ENCODE measurements around the gene ZNF574.

ZNF574 gene

DNA sequence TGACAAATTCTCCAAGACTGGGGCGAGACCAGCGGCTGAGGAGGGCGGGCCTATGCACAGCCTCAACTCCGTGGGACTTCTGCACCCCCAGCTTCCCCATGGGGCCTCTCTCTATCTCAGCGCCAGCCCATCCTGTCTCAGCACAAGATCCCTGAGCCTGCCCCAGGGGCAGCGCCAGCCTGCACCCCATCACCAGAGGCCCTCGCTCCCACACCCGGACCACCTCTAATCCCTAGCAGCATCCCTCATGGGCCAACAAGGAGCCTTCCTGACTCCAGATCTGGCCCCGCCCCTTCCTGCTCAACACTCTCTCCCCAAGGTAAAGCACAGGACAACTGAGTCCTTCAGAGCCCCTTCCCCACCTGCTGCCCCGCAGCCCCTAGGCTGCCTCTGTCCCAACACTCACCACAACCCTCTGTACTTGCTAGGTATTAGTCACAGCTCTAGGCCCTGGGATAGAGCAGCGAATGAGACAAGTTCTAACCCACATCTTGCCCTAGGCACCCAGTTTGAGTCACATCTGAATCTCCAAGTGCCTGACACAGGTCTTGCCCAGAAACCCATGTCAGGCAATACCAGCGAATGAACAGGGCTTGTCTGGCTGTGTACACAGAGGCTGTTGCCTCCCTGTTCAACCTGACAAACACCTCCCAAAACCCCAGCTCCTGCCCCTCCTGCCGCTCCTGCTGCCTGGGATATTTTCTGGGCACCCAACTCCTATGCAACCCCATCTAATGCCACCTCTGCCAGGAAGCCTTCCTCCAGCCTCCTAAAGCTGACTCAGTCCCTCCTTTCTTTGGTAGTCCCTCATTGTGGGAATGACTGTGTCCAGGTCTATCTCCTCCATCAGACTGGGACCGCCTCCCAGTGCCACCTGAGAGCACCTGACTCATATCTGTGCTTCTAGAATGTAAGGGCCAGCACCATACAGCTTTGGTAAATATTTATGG, 24.5 kb upstream of the ZNF574 start:
- no peaks in the 10 kb centered on the region for H3K27me3 Mint-ChIP-seq
- DNase-seq = no peak
- H3K36me3 Mint-ChIP-seq (ENCODE audit: low read depth) = no peaks in the 10 kb centered on the region
- H3K9me3 Mint-ChIP-seq = no peaks in the 10 kb centered on the region
- H3K4me1 Mint-ChIP-seq (ENCODE audit: low read depth) = peaks cover 25% of the 10 kb centered on the region
- H3K27ac Mint-ChIP-seq = peak overlapping the region; percentile 92
- H3K4me3 Mint-ChIP-seq = no peak overlapping the region

DNA sequence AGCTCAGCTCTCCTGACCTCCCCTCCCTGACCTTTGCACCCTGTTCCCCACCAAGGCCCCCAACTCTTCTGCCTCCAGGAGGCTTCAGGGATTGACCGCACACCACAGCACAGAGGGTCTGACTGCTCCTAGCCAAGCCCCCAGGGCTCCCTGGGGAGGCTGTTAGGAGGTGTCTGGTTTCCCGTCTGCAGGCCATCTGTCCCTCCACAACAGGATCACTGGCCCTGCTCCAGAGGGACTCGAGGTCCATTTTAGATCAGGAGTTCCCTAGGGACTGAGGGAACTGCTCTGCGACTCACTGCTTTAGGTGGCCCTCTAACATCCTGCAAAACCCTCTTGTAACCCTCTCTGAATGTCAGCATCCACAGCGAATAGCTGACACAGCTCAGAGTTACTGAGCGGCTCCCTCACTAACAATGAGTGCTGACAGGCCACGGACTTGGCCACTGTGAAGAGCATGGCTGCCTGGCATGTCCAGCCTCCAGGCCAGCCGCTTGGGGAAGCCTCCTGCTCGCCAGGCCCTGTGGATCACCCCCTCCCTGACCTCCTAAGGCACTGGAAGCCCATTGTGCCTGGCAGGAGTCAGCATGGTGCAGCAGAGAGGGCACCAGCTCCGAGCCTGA, 23.6 kb upstream of the ZNF574 start:
- Mint-ChIP-seq H3K4me3 (no peak overlapping the region), H3K36me3 (ENCODE audit: low read depth) (no peaks in the 10 kb centered on the region), H3K27me3 (no peaks in the 10 kb centered on the region), H3K9me3 (no peaks in the 10 kb centered on the region), H3K4me1 (ENCODE audit: low read depth) (peaks cover 25% of the 10 kb centered on the region), H3K27ac (peak overlapping the region; percentile 92)
- no peak for DNase-seq

DNA sequence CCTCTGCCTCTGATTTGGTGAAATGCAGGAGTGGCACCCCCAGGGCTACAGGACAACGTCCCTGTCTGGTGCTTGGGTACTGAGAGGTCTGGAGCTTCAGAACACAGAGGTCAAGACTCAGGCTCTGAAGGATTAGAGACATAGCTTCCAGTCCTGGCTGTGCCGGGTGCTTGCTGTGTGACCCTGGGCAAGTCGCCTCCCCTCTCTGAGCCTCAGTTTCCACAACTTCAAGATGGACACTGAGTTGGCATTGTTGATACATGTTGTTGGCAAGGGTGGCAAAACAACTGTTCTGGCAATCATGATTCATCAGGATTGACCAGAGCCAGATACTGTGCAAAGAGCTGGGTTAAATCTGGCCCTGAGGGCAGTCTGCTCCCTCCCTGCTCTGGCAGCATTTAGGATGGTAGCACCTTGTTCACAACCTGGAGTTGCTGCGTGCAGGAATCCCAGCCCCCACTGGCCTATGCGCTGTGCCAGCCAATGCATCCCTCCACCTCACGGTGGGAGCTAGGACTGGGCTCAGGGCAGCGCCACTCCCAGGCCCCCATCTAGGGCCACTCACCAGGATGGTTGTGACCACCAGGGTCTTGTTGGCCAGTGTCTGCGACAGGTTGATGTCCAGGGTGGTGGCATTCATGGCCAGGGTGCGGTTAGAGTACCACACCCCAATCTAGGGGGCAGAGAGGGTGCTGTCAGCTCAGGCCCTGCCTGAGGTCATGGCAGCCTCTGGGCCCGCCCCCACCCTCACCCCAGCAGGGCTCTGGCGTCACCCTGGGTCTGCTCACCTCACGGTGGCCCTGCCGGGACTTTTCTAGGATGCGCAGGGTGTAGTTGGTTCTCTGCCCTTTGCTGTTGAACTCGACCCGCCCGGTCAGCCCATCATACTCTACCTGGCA, 22.7 kb upstream of the ZNF574 start:
- peaks cover 25% of the 10 kb centered on the region for H3K4me1 Mint-ChIP-seq (ENCODE audit: low read depth)
- no peak overlapping the region for H3K4me3 Mint-ChIP-seq
- no peaks in the 10 kb centered on the region for H3K27me3 Mint-ChIP-seq
- no peak for DNase-seq
- no peak overlapping the region for H3K27ac Mint-ChIP-seq
- H3K36me3 Mint-ChIP-seq (ENCODE audit: low read depth) = no peaks in the 10 kb centered on the region
- H3K9me3 Mint-ChIP-seq = no peaks in the 10 kb centered on the region

DNA sequence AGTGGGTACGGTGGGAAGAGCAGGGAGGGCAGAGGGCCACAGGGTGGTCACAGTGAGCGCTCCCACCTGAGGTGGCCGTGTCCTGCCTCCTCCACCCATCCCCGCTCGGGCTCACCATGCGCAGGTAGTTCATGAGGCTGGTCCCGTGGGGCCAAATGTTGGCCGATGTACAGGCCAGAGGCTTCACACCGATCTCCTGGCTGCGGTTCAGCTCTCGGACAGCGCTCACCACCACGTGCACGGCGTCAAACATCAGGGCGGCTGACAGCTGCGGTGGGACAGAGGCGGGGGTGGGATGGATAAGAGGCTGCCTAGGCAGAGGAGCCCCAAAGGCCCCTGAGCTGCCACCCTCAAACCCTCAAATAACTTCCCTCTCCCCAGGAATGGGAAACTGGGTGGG, 21.8 kb upstream of the ZNF574 start:
- Mint-ChIP-seq H3K36me3 (ENCODE audit: low read depth) (no peaks in the 10 kb centered on the region), H3K4me1 (ENCODE audit: low read depth) (peaks cover 20% of the 10 kb centered on the region), H3K9me3 (no peaks in the 10 kb centered on the region), H3K4me3 (no peak overlapping the region), H3K27ac (no peak overlapping the region), H3K27me3 (no peaks in the 10 kb centered on the region)
- DNase-seq = no peak

DNA sequence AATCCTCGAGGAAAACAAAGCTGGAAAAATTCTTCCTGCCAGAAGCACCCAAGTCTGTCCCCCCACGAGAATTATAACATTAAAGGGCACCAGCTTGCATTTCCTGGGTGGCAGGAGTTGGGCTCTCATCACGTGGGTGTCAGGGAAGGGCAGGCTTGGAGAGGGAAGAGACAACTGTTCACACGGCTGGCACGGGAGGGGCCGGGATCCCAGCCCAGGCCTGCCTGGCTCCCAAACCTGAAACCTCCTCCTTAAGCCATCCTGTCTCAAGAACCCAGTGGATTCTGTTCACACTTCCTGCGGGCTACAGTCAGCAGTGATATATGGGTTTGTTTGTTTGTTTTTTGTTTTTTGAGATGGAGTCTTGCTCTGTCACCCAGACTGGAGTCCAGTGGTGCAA, 18.1 kb upstream of the ZNF574 start:
- Mint-ChIP-seq H3K27ac (no peak overlapping the region), H3K4me1 (ENCODE audit: low read depth) (no peaks in the 10 kb centered on the region), H3K27me3 (no peaks in the 10 kb centered on the region), H3K4me3 (no peak overlapping the region), H3K36me3 (ENCODE audit: low read depth) (no peaks in the 10 kb centered on the region), H3K9me3 (no peaks in the 10 kb centered on the region)
- no peak for DNase-seq

DNA sequence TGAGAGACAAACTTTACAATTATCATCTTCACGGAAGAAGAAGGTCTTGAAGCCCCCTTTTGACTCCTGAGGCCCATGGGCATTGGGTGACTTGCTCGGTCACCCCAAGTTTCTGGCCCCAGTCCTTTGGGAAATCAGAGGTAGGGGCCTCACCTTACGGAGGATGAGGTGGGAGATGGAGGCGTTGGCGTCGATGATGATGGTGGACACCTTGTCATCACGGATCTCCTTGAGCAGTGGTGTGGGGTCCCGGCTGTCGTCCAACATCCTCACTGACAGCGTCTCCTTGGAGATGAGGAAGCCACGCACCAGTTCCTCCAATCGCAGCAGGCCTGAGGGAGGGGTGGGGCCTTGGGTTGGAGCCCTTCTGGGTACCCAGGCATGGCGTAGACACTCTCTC, 16.8 kb upstream of the ZNF574 start:
- no peaks in the 10 kb centered on the region for H3K4me1 Mint-ChIP-seq (ENCODE audit: low read depth)
- no peaks in the 10 kb centered on the region for H3K9me3 Mint-ChIP-seq
- no peak for DNase-seq
- no peaks in the 10 kb centered on the region for H3K36me3 Mint-ChIP-seq (ENCODE audit: low read depth)
- H3K27ac Mint-ChIP-seq = no peak overlapping the region
- no peak overlapping the region for H3K4me3 Mint-ChIP-seq
- H3K27me3 Mint-ChIP-seq = peaks cover 1% of the 10 kb centered on the region

DNA sequence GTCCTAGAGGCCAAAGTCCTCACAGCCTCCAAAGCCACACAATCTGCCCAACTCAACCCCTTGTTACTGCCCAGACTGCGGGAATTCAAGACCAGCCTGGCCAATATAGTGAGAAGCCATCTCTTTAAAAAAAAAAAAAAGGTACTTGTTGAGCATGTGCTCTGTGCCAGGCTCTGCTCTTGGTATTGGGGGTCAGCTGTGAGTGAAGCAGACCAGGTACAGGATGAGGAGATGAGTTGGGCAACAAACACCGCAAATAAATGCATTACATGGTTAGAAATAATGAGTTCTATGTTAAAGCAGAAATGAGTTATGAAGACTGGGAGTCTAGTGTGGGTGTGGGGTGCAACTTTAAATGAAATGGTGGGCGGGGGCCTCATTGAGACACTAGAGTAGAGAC, 15.8 kb upstream of the ZNF574 start:
- Mint-ChIP-seq H3K27me3 (peaks cover 8% of the 10 kb centered on the region), H3K4me3 (no peak overlapping the region), H3K9me3 (no peaks in the 10 kb centered on the region), H3K4me1 (ENCODE audit: low read depth) (no peaks in the 10 kb centered on the region), H3K36me3 (ENCODE audit: low read depth) (no peaks in the 10 kb centered on the region), H3K27ac (no peak overlapping the region)
- no peak for DNase-seq

DNA sequence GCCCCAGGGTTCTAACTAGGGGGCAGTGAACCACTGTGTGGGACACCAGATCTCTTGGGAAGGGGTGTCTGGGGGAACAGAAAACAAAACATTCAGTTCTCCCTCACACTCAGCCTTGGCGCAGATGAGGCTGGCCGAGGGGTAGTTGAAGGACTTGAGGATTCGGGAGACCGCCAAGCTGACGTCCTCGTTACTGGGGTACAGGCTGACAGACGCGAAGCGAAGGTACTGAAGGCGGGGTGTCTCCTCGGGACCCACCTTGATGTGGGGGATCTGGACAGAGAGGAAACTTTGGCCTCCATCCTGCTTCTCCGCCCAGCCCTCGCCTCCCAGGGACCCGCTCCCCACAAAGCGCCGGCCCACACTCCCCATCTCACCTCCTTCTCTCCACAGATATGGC, 13.6 kb upstream of the ZNF574 start:
- no peak overlapping the region for H3K4me3 Mint-ChIP-seq
- no peaks in the 10 kb centered on the region for H3K4me1 Mint-ChIP-seq (ENCODE audit: low read depth)

DNA sequence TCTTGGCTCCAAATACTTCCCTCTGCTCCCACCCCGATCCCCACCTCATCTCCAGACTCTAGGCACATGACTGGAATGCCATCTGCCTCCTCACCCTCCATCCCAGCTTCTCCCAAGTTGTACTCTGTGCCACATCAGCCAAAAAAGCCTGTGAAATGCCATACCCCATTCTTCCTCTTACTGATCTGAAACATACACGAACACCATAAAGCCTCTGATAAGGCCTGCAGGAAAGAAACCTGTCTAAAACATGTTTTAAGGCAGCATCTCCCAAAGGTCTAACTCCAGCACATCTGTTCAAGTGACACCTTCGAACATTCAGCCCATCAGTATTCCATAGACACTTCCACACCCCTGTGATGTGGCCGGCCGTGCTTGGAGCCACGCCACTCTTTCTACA, 11.5 kb upstream of the ZNF574 start:
- H3K27ac Mint-ChIP-seq = no peak overlapping the region
- no peaks in the 10 kb centered on the region for H3K4me1 Mint-ChIP-seq (ENCODE audit: low read depth)

More for the DNA sequence above, 13.6 kb upstream of the ZNF574 start:
- Mint-ChIP-seq H3K9me3 (no peaks in the 10 kb centered on the region), H3K27me3 (peaks cover 10% of the 10 kb centered on the region), H3K36me3 (ENCODE audit: low read depth) (no peaks in the 10 kb centered on the region), H3K27ac (no peak overlapping the region)
- DNase-seq = no peak

DNA sequence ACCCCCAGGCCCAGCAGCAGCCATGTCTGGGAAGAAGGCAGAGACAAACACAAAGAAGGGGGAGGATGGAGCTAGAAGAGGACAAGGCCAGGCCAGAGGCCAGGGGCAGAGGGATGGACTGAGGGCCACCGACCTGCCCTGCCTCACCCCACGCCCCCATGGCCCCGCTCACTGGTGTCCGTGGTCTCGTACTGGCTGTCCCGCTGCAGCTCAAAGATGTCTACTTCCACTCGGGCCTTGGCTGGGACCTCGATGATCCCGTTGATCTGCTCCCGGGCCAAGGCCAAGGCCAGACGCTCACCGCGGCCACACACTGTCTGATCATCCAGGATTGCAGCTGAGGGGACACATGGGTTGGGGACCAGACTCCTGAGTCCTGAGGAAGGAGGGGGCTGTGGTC, 10.9 kb upstream of the ZNF574 start:
- Mint-ChIP-seq H3K4me1 (ENCODE audit: low read depth) (no peaks in the 10 kb centered on the region), H3K27me3 (peaks cover 10% of the 10 kb centered on the region), H3K9me3 (no peaks in the 10 kb centered on the region), H3K4me3 (no peak overlapping the region), H3K36me3 (ENCODE audit: low read depth) (no peaks in the 10 kb centered on the region), H3K27ac (no peak overlapping the region)
- DNase-seq = no peak

More for the DNA sequence above, 11.5 kb upstream of the ZNF574 start:
- no peak for DNase-seq
- Mint-ChIP-seq H3K27me3 (peaks cover 10% of the 10 kb centered on the region), H3K4me3 (no peak overlapping the region), H3K9me3 (no peaks in the 10 kb centered on the region), H3K36me3 (ENCODE audit: low read depth) (no peaks in the 10 kb centered on the region)

DNA sequence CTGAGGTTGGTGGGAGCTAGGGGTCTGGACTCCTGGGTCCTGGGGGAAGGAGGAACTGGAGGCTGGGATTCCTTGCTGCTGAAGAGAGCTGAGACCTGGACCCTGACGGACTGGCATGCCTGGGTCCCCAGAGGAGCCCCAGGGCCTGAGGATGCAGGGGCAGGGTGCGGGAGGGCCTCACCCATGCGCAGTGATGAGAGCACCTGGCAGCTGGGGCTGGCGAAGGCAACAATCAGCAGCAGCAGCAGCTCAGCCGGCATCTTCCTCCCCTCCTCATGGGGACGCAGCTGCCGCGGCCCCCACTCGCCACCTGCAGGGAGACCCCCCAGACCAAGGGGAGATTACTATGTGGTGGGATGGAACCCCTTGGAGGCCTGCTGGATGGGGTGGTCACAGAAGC, 10.5 kb upstream of the ZNF574 start:
- Mint-ChIP-seq H3K4me1 (ENCODE audit: low read depth) (no peaks in the 10 kb centered on the region), H3K9me3 (no peaks in the 10 kb centered on the region), H3K27ac (no peak overlapping the region), H3K27me3 (peaks cover 10% of the 10 kb centered on the region), H3K4me3 (no peak overlapping the region), H3K36me3 (ENCODE audit: low read depth) (no peaks in the 10 kb centered on the region)
- no peak for DNase-seq

DNA sequence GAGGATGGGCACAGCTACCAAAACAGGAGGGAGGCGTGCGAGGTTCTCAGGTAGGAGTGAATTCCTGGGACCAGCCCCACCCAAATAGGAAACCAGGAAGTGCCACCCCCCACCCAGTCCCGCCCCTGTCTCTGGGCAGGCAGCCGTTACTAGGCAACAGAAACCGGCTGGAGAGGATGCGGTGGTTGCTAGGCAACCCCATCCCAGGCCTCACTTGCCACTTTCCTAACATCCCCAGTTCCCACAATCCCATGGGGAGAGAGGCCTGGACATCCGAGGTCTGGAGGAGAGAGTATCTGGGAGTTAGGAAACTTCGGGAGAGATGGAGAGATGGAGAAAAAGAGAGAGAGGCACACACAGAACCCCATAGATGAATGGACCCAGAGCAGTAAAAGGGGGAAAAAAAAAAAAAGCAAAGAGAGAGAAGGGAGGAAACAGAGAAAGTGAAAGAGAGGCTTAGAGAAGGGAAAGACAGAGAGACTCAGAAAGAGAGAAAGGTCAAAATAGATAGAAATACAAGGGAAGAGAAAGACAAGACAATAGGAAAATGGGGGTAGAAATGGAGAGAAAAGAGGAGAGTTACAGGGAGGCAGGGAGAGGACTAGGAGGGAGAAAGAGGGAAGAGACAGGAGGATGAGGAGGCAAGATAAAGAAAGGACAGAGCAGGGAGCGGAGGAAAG, 9.8 kb upstream of the ZNF574 start:
- no peak overlapping the region for H3K27ac Mint-ChIP-seq
- H3K36me3 Mint-ChIP-seq (ENCODE audit: low read depth) = no peaks in the 10 kb centered on the region
- H3K9me3 Mint-ChIP-seq = no peaks in the 10 kb centered on the region
- no peak overlapping the region for H3K4me3 Mint-ChIP-seq
- no peak for DNase-seq
- H3K27me3 Mint-ChIP-seq = peaks cover 10% of the 10 kb centered on the region
- no peaks in the 10 kb centered on the region for H3K4me1 Mint-ChIP-seq (ENCODE audit: low read depth)

DNA sequence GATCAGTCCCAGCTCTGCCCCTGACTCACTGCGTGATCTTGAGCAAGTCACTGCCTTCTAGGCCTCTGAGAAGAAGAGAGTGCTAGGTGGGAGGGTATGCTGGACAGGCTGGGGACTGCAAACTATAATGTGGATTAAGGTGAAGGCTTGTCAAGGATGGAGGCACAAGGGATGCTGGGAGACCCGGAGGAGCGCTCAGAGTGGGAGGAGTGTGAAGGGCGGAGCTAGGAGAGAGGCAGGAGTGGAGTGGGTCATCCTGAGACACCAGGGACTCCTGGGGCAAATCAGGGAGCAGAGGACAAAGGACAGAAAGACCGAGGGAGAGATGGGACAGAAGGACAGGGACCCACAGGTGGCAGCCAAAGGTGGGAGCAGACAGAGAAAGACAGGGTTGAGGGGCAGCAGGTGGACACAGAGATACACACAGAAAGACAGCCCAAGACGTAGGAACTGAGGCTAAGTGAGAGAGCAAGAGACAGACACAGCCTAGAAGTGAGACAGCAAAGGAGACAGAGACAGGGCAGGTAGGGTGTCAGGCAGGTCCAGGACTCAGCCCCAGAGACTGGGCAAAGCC, 8.6 kb upstream of the ZNF574 start:
- Mint-ChIP-seq H3K4me3 (no peak overlapping the region), H3K27ac (no peak overlapping the region), H3K9me3 (no peaks in the 10 kb centered on the region), H3K36me3 (ENCODE audit: low read depth) (no peaks in the 10 kb centered on the region), H3K4me1 (ENCODE audit: low read depth) (no peaks in the 10 kb centered on the region), H3K27me3 (peaks cover 10% of the 10 kb centered on the region)
- DNase-seq = no peak

DNA sequence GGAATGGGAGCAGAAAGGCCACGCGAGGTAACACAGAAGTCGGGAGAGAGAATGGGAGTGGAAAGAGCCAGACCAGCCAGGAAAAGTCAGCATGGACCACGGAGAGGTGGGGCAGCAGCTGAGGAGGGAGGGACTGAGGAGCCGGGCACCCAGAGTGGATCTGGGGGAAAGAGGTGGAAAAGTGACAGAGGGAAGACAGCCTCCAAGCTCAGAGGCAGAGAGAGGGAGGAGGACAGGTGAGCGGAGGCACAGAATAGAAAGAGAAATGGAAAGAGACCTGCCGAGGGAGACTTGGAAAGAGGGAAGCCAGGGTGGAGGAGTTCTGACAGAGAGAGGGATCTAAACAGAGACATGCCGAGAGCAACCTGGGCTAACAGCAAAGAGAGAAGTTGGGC, 7.6 kb upstream of the ZNF574 start:
- Mint-ChIP-seq H3K4me3 (no peak overlapping the region), H3K27me3 (peaks cover 10% of the 10 kb centered on the region), H3K27ac (no peak overlapping the region), H3K36me3 (ENCODE audit: low read depth) (no peaks in the 10 kb centered on the region), H3K4me1 (ENCODE audit: low read depth) (no peaks in the 10 kb centered on the region), H3K9me3 (no peaks in the 10 kb centered on the region)
- DNase-seq = no peak

Measured in activated T-cell treated with anti-CD3 and anti-CD28 coated beads, Interleukin-2, amount 50 U/mL, for 24 hours (primary cell).